ENCODE data around the gene SNX13.
"Not testable (repeated sequence)": the region's sequence is repeated elsewhere in the genome, so short reads cannot be mapped to it uniquely, and the experiment has no call there.

Gene SNX13

GRCh38 chr7:17915796-17916195 lies 24.5 kb downstream of the SNX13 start:
- DNase-seq (ENCODE audit: low read depth in 1 of 2, low spot score in 1 of 2) = no peak

- DNase-seq (ENCODE audit: low read depth in 1 of 2, low spot score in 1 of 2) = no peak
Observed at GRCh38 chr7:17915168-17915567, 25.1 kb downstream of the SNX13 start.

GRCh38 chr7:17913250-17913649 lies 27.0 kb downstream of the SNX13 start:
- no peak for DNase-seq (ENCODE audit: low read depth in 1 of 2, low spot score in 1 of 2)

GRCh38 chr7:17912536-17913235 lies 27.6 kb downstream of the SNX13 start:
- no peak for DNase-seq (ENCODE audit: low read depth in 1 of 2, low spot score in 1 of 2)

- no peak for DNase-seq (ENCODE audit: low read depth in 1 of 2, low spot score in 1 of 2)
Observed at GRCh38 chr7:17912050-17912449, 28.2 kb downstream of the SNX13 start.

- DNase-seq (ENCODE audit: low read depth in 1 of 2, low spot score in 1 of 2) = no peak
Observed at GRCh38 chr7:17910377-17910776, 29.9 kb downstream of the SNX13 start.

GRCh38 chr7:17909310-17909709 lies 31.0 kb downstream of the SNX13 start:
- not testable (repeated sequence) for DNase-seq (ENCODE audit: low read depth in 1 of 2, low spot score in 1 of 2)

GRCh38 chr7:17907014-17907413 lies 33.3 kb downstream of the SNX13 start:
- no peak for DNase-seq (ENCODE audit: low read depth in 1 of 2, low spot score in 1 of 2)

GRCh38 chr7:17903337-17903736 lies 37.0 kb downstream of the SNX13 start:
- DNase-seq (ENCODE audit: low read depth in 1 of 2, low spot score in 1 of 2) = no peak

- DNase-seq (ENCODE audit: low read depth in 1 of 2, low spot score in 1 of 2) = no peak
Observed at GRCh38 chr7:17902599-17902998, 37.7 kb downstream of the SNX13 start.

- no peak for DNase-seq (ENCODE audit: low read depth in 1 of 2, low spot score in 1 of 2)
Observed at GRCh38 chr7:17900464-17900863, 39.8 kb downstream of the SNX13 start.

GRCh38 chr7:17898111-17898510 lies 42.2 kb downstream of the SNX13 start:
- DNase-seq (ENCODE audit: low read depth in 1 of 2, low spot score in 1 of 2) = no peak

- DNase-seq (ENCODE audit: low read depth in 1 of 2, low spot score in 1 of 2) = no peak
Observed at GRCh38 chr7:17887286-17887685, 53.0 kb downstream of the SNX13 start.

GRCh38 chr7:17882685-17883084 lies 57.6 kb downstream of the SNX13 start:
- no peak for DNase-seq (ENCODE audit: low read depth in 1 of 2, low spot score in 1 of 2)

- no peak for DNase-seq (ENCODE audit: low read depth in 1 of 2, low spot score in 1 of 2)
Observed at GRCh38 chr7:17879075-17879661, 61.1 kb downstream of the SNX13 start.

- DNase-seq (ENCODE audit: low read depth in 1 of 2, low spot score in 1 of 2) = no peak
Observed at GRCh38 chr7:17878627-17879026, 61.7 kb downstream of the SNX13 start.

- DNase-seq (ENCODE audit: low read depth in 1 of 2, low spot score in 1 of 2) = no peak
Observed at GRCh38 chr7:17871815-17872533, 68.3 kb downstream of the SNX13 start.

GRCh38 chr7:17870406-17870805 lies 69.9 kb downstream of the SNX13 start:
- DNase-seq (ENCODE audit: low read depth in 1 of 2, low spot score in 1 of 2) = no peak

GRCh38 chr7:17863809-17864143 lies 76.5 kb downstream of the SNX13 start:
- no peak for DNase-seq (ENCODE audit: low read depth in 1 of 2, low spot score in 1 of 2)

GRCh38 chr7:17863095-17863808 lies 77.0 kb downstream of the SNX13 start:
- no peak for DNase-seq (ENCODE audit: low read depth in 1 of 2, low spot score in 1 of 2)

GRCh38 chr7:17856251-17856650 lies 84.0 kb downstream of the SNX13 start:
- no peak for DNase-seq (ENCODE audit: low read depth in 1 of 2, low spot score in 1 of 2)

- DNase-seq (ENCODE audit: low read depth in 1 of 2, low spot score in 1 of 2) = no peak
Observed at GRCh38 chr7:17855202-17855601, 85.1 kb downstream of the SNX13 start.
